ENCODE results near the gene PSMG1. TPM values are rescaled to one million over a fixed set of nuclear protein-coding genes. Genes with fewer than 3 reads are reported as not detected.

The PSMG1 gene
- total RNA-seq, 4 donors from 2014 or later, result 8.1 to 26.7 (median 18.4) TPM

DNA sequence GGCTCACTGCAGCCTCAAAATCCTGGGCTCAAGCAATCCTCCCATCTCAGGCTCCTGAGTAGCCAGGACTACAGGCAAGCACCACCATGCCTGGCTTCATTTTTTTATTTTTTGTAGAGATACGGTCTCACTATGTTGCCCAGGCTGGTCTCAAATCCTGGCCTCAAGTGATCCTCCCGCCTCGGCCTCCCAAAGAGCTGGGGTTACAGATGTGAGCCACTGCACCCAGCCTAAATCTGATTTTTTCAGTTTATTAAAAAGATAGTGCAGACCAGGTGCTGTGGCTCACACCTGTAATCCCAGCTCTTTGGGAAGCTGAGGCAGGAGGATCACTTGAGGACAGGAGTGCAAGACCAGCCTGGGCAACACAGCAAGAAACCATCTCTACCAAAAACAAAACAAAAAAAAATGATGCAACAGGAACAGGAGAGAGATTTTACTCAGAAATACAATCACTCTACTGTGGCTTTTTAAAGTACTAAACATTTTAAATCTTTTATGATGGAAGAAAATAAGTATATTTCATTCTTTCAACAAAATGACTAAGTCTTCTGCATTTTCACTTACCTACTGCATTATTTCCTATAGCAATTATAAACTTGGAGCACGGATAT is 1.9 kb downstream of the PSMG1 start:
- TF ChIP-seq EP300 (IDR thresholded peaks at IDR 0.05) (no peak), POLR2A (IDR thresholded peaks at IDR 0.05) (no peak)
- TF ChIP-seq, protein P1, sequence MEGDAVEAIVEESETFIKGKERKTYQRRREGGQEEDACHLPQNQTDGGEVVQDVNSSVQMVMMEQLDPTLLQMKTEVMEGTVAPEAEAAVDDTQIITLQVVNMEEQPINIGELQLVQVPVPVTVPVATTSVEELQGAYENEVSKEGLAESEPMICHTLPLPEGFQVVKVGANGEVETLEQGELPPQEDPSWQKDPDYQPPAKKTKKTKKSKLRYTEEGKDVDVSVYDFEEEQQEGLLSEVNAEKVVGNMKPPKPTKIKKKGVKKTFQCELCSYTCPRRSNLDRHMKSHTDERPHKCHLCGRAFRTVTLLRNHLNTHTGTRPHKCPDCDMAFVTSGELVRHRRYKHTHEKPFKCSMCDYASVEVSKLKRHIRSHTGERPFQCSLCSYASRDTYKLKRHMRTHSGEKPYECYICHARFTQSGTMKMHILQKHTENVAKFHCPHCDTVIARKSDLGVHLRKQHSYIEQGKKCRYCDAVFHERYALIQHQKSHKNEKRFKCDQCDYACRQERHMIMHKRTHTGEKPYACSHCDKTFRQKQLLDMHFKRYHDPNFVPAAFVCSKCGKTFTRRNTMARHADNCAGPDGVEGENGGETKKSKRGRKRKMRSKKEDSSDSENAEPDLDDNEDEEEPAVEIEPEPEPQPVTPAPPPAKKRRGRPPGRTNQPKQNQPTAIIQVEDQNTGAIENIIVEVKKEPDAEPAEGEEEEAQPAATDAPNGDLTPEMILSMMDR (IDR thresholded peaks at IDR 0.05), result no peak
- Histone ChIP-seq H3K27ac (no peak overlapping the region), H3K4me3 (no peak overlapping the region), H3K4me1 (peaks cover 0 to 28% (median 12%) of the 10 kb centered on the region in 4 donors), H3K27me3 (no peaks in the 10 kb centered on the region), H3K36me3 (peaks cover 0 to 19% (median 0%) of the 10 kb centered on the region in 3 donors), H3K9me3 (no peaks in the 10 kb centered on the region)
- DNase-seq (ENCODE audit: low spot score in 2 of 2), result no peak
- WGBS, 2 donors, result 89 to 94% methylated on average over 4 of the region's 4 CpGs

DNA sequence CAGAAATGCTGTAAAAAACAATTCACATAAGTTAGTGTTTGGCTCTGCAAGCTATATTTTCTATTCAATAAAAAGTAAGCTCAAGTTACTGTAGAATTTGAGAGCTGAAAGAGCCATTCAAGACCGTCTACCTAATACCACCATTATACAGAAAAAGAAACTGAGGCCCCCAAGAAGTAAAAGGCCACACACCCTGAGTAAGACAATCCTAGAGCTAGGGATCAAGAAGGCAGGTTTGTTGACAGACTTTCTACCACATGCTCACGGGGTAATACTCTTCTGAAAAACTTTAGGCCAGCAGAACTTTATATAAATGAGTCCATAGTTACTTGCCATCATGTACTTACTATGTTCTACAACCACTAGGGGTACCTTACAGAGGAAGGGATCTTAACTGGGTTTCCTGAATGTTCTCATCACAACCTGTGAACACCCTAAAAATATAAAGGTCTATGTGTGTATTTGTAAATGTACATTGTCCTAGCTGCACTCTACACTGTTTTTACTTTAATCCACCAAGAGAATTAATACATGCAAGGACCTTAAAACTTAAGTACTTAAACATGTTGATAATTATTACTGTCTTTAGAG is 2.7 kb downstream of the PSMG1 start:
- 77 to 91% methylated on average over 2 of the region's 2 CpGs for WGBS, 2 donors
- no peaks in the 10 kb centered on the region for H3K9me3 ChIP-seq

DNA sequence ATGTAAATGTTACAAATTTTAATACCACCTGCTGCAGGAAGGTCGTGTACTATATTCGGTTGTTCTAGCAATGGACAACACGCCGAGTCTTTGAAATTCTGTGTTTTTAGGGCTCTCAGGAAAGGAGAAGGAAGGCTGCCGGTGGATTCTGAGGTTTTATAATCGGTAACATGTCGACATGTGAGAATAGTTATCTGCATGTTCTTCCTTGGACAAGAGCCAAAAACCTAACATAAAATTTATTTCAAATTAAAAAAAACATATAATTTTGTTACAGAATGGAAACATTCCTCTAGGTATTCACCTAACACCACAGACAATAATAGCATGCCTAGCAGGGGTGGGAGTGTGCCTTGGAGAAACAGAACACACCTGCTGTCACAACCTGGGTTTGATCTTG is 4.8 kb downstream of the PSMG1 start:
- no peak for DNase-seq (ENCODE audit: low spot score in 2 of 2)
- peaks cover 0 to 32% (median 0%) of the 10 kb centered on the region in 3 donors for H3K36me3 ChIP-seq
- WGBS, 2 donors, result 87 to 89% methylated on average over 7 of the region's 7 CpGs
- no peaks in the 10 kb centered on the region for H3K9me3 ChIP-seq
- no peak overlapping the region for H3K27ac ChIP-seq
- H3K4me3 ChIP-seq, result no peak overlapping the region
- peaks cover 0 to 18% (median 12%) of the 10 kb centered on the region in 4 donors for H3K4me1 ChIP-seq
- no peaks in the 10 kb centered on the region for H3K27me3 ChIP-seq
- TF ChIP-seq, protein P1 (IDR thresholded peaks at IDR 0.05), result no peak
- no peak for TF ChIP-seq EP300 (IDR thresholded peaks at IDR 0.05)
- no peak for TF ChIP-seq POLR2A (IDR thresholded peaks at IDR 0.05)

More for the DNA sequence above, 2.7 kb downstream of the PSMG1 start:
- no peak for DNase-seq (ENCODE audit: low spot score in 2 of 2)
- peaks cover 0 to 22% (median 0%) of the 10 kb centered on the region in 3 donors for H3K36me3 ChIP-seq
- H3K4me1 ChIP-seq, result peaks cover 0 to 26% (median 12%) of the 10 kb centered on the region in 4 donors
- H3K27ac ChIP-seq, result no peak overlapping the region
- TF ChIP-seq, protein P1 (IDR thresholded peaks at IDR 0.05), result no peak
- no peak for TF ChIP-seq EP300 (IDR thresholded peaks at IDR 0.05)
- TF ChIP-seq POLR2A (IDR thresholded peaks at IDR 0.05), result no peak
- H3K4me3 ChIP-seq, result no peak overlapping the region
- no peaks in the 10 kb centered on the region for H3K27me3 ChIP-seq

- Histone ChIP-seq H3K27ac (no peak overlapping the region), H3K36me3 (peaks cover 0 to 45% (median 0%) of the 10 kb centered on the region in 3 donors), H3K4me1 (peaks cover 0 to 3% (median under 1%) of the 10 kb centered on the region in 4 donors), H3K9me3 (no peaks in the 10 kb centered on the region), H3K27me3 (no peaks in the 10 kb centered on the region), H3K4me3 (no peak overlapping the region)
- 33 to 38% methylated on average over 3 of the region's 3 CpGs for WGBS, 2 donors
- no peak for DNase-seq (ENCODE audit: low spot score in 2 of 2)
- TF ChIP-seq, protein P1 (IDR thresholded peaks at IDR 0.05), result no peak
- no peak for TF ChIP-seq POLR2A (IDR thresholded peaks at IDR 0.05)
Observed at GRCh38 chr21:39176271-39176709, 7.0 kb downstream of the PSMG1 start.

- no peak overlapping the region for H3K4me3 ChIP-seq
- H3K36me3 ChIP-seq, result peaks cover 0 to 51% (median 0%) of the 10 kb centered on the region in 3 donors
- no peak overlapping the region for H3K27ac ChIP-seq
- H3K27me3 ChIP-seq, result no peaks in the 10 kb centered on the region
- no peaks in the 10 kb centered on the region for H3K9me3 ChIP-seq
- no peak for DNase-seq (ENCODE audit: low spot score in 2 of 2)
- 77% methylated on average over 10 of the region's 10 CpGs for WGBS, 2 donors
- TF ChIP-seq POLR2A (IDR thresholded peaks at IDR 0.05), result no peak
- H3K4me1 ChIP-seq, result no peaks in the 10 kb centered on the region
Observed at GRCh38 chr21:39175665-39176064, 7.6 kb downstream of the PSMG1 start.
